HEK293 (cell line): Measurements from ENCODE around the gene LMF1.

ENCODE experiments used
- CTCF ChIA-PET: fragments of 350-600 bp; formaldehyde crosslinking; extraction: SDS; loops from one replicate; lab custom pipeline; 2021; ENCODE audit warnings: antibody characterized with exemption; lab: Yijun Ruan, JAX
- POLR2A ChIA-PET: fragments of 300-600 bp; formaldehyde crosslinking; extraction: SDS; loops from one replicate; lab custom pipeline; 2020; ENCODE audit warnings: antibody characterized with exemption, inconsistent platforms; lab: Yijun Ruan, JAX
- H3K27ac ChIP-seq: fragments of 200-500 bp; sonication (Bioruptor generic); 2 replicates; pipeline ENCODE4 v1.5.1; 2014; ENCODE audit warnings: low read depth, low read length, control low read depth, inconsistent platforms; ENCODE audit errors: extremely low read depth
- H3K36me3 ChIP-seq, 2 experiments: fragments of 200-500 bp in 1 of 2; sonication (Bioruptor generic) in 1 of 2; 1 replicate in 1 of 2; 2 replicates in 1 of 2; pipeline ENCODE4 v1.5.1; 2014 to 2017; ENCODE audit warnings: inconsistent platforms in 2 of 2, low read length in 2 of 2; ENCODE audit not compliant: control insufficient read depth in 2 of 2, insufficient read depth in 1 of 2
- H3K4me1 ChIP-seq: fragments of 200-500 bp; sonication (Bioruptor generic); 2 replicates; pipeline ENCODE4 v1.5.1; 2014; ENCODE audit warnings: mild to moderate bottlenecking, low read length, inconsistent platforms; ENCODE audit not compliant: control insufficient read depth, insufficient read depth
- H3K4me3 ChIP-seq: 2 replicates; pipeline ENCODE4 v1.5.1; 2011; ENCODE audit warnings: low read depth, mild to moderate bottlenecking, control low read depth, low read length, moderate library complexity
- H3K9me3 ChIP-seq: fragments of 200-500 bp; sonication (Bioruptor generic); 2 replicates; pipeline ENCODE4 v1.5.1; 2014; ENCODE audit warnings: low read depth, low read length, inconsistent platforms; ENCODE audit not compliant: control insufficient read depth, insufficient read depth
- GLIS1 ChIP-seq: fragments of 450-650 bp; formaldehyde crosslinking; IDR thresholded peaks from 2 replicates; pipeline ENCODE4 v1.5.1; 2016; ENCODE audit warnings: missing biosample characterization, missing genetic modification characterization
- SP2 ChIP-seq: fragments of 450-650 bp; formaldehyde crosslinking; IDR thresholded peaks from 2 replicates; pipeline ENCODE4 v1.5.1; 2016; ENCODE audit warnings: missing biosample characterization, missing genetic modification characterization
- SP7 ChIP-seq: fragments of 450-650 bp; formaldehyde crosslinking; IDR thresholded peaks from 2 replicates; pipeline ENCODE4 v1.5.1; 2016; ENCODE audit warnings: missing biosample characterization, missing genetic modification characterization
- ZFP41 ChIP-seq: fragments of 450-650 bp; formaldehyde crosslinking; IDR thresholded peaks from 2 replicates; pipeline ENCODE4 v1.5.1; 2016; ENCODE audit warnings: missing biosample characterization, missing genetic modification characterization, borderline replicate concordance
- ZNF112 ChIP-seq: fragments of 450-650 bp; formaldehyde crosslinking; IDR thresholded peaks from 2 replicates; pipeline ENCODE4 v1.5.0; 2017; ENCODE audit warnings: missing biosample characterization, missing genetic modification characterization
- ZNF133 ChIP-seq: fragments of 450-650 bp; formaldehyde crosslinking; IDR thresholded peaks from 2 replicates; pipeline ENCODE4 v1.5.1; 2016; ENCODE audit warnings: missing biosample characterization, missing genetic modification characterization
- ZNF16 ChIP-seq: fragments of 450-650 bp; formaldehyde crosslinking; IDR thresholded peaks from 2 replicates; pipeline ENCODE4 v1.5.1; 2016; ENCODE audit warnings: low read depth, missing biosample characterization, missing genetic modification characterization
- ZNF350 ChIP-seq: fragments of 450-650 bp; formaldehyde crosslinking; IDR thresholded peaks from 2 replicates; pipeline ENCODE4 v1.5.0; 2017; ENCODE audit warnings: missing biosample characterization, mild to moderate bottlenecking, missing genetic modification characterization
- ZNF600 ChIP-seq: fragments of 450-650 bp; formaldehyde crosslinking; IDR thresholded peaks from 2 replicates; pipeline ENCODE4 v1.5.1; 2016; ENCODE audit warnings: missing biosample characterization, missing genetic modification characterization
- ZNF624 ChIP-seq: fragments of 450-650 bp; formaldehyde crosslinking; IDR thresholded peaks from 2 replicates; pipeline ENCODE4 v1.5.1; 2017; ENCODE audit warnings: missing biosample characterization, missing genetic modification characterization
- TF ChIP-seq, protein P1 (sequence below): fragments of 450-650 bp; formaldehyde crosslinking; conservative IDR thresholded peaks from 2 replicates; pipeline ENCODE4 v1.5.1; 2016; ENCODE audit warnings: low read depth, missing biosample characterization, missing genetic modification characterization
- TF ChIP-seq, protein P2 (sequence below): fragments of 450-650 bp; formaldehyde crosslinking; IDR thresholded peaks from 2 replicates; pipeline ENCODE4 v1.5.1; 2017; ENCODE audit warnings: missing biosample characterization, missing genetic modification characterization
- TF ChIP-seq, protein P3 (sequence below): fragments of 450-650 bp; formaldehyde crosslinking; IDR thresholded peaks from 2 replicates; pipeline ENCODE4 v1.5.1; 2016; ENCODE audit warnings: missing biosample characterization, missing genetic modification characterization

Gene LMF1

DNA sequence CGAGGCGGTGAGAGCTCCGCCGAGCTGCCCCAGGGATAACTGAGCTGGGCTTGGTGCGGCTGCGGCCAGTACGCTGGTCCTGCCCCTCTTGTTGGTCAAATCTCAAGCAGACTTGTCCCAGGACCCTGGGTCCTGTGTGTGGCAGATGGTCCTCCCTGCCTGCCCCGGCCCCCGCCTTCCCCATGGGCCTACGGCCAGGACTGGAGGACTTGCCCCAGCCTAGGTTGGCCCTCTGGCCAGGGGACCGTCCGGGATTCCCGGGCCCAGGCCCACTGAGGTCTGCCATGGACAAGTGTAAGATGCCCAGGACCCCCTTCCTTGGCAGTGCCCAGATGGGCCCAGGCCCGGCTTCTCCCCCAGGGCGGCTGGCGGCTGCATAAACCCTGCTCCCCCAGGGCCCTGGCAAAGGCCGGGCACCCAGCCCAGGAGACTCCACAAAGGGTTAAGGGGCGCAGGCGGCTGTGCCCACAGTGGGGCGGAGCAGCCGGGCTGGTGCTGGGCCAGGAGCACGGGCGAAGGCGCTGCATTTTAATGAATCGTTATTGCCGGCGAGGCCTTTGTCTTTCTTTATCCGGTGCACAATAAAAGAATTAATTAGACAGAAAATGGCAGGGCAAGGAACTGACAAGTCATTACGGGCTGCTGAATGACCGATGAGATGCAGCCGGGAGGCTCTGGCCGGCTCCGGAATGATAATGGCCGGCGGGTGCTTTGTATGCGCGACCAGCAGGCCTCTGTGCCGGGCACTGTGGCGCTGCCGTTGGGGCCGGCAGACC, 19.9 kb upstream of the LMF1 start:
- Histone ChIP-seq H3K4me3 (no peak overlapping the region), H3K36me3 (no peaks in the 10 kb centered on the region), H3K27ac (no peak overlapping the region), H3K9me3 (no peaks in the 10 kb centered on the region), H3K4me1 (no peaks in the 10 kb centered on the region)
- ChIA-PET CTCF (no interaction called here), POLR2A (no interaction called here)
- TF ChIP-seq ZNF16 (tag by site-specific recombination) (no peak), ZNF133 (tag by site-specific recombination) (no peak), ZNF112 (no peak), ZNF624 (tag by site-specific recombination) (no peak), GLIS1 (tag by site-specific recombination) (no peak), SP7 (tag by site-specific recombination) (no peak)
- TF ChIP-seq, protein P1, sequence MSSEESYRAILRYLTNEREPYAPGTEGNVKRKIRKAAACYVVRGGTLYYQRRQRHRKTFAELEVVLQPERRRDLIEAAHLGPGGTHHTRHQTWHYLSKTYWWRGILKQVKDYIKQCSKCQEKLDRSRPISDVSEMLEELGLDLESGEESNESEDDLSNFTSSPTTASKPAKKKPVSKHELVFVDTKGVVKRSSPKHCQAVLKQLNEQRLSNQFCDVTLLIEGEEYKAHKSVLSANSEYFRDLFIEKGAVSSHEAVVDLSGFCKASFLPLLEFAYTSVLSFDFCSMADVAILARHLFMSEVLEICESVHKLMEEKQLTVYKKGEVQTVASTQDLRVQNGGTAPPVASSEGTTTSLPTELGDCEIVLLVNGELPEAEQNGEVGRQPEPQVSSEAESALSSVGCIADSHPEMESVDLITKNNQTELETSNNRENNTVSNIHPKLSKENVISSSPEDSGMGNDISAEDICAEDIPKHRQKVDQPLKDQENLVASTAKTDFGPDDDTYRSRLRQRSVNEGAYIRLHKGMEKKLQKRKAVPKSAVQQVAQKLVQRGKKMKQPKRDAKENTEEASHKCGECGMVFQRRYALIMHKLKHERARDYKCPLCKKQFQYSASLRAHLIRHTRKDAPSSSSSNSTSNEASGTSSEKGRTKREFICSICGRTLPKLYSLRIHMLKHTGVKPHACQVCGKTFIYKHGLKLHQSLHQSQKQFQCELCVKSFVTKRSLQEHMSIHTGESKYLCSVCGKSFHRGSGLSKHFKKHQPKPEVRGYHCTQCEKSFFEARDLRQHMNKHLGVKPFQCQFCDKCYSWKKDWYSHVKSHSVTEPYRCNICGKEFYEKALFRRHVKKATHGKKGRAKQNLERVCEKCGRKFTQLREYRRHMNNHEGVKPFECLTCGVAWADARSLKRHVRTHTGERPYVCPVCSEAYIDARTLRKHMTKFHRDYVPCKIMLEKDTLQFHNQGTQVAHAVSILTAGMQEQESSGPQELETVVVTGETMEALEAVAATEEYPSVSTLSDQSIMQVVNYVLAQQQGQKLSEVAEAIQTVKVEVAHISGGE (tag by site-specific recombination) = no peak
- TF ChIP-seq, protein P2, sequence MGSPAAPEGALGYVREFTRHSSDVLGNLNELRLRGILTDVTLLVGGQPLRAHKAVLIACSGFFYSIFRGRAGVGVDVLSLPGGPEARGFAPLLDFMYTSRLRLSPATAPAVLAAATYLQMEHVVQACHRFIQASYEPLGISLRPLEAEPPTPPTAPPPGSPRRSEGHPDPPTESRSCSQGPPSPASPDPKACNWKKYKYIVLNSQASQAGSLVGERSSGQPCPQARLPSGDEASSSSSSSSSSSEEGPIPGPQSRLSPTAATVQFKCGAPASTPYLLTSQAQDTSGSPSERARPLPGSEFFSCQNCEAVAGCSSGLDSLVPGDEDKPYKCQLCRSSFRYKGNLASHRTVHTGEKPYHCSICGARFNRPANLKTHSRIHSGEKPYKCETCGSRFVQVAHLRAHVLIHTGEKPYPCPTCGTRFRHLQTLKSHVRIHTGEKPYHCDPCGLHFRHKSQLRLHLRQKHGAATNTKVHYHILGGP (tag by site-specific recombination) = no peak

DNA sequence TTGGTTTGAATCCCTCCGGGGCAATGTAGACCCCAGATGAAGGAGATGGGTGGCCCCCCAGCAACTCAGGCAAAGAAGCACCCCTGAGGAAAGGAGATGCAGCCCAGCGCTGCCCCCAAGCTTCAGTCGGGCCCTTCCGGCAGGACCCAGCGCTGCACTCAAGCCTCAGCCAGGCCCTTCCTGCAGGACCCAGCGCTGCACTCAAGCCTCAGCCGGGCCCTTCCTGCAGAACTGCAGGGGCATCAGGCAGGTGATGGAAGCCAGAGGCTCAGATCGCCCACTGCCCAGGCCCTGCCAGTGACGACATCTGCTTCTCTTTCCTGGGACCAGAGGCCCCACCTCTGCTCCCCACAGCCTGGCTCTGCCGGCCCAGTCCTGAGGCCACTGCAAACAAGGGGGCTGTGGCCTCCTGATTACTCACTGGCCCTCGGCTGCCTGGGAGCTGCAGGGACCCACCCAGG, 18.6 kb upstream of the LMF1 start:
- POLR2A ChIA-PET = no interaction called here
- Histone ChIP-seq H3K27ac (no peak overlapping the region), H3K36me3 (no peaks in the 10 kb centered on the region), H3K4me1 (no peaks in the 10 kb centered on the region), H3K9me3 (no peaks in the 10 kb centered on the region), H3K4me3 (no peak overlapping the region)
- CTCF ChIA-PET = interaction anchor here (1.2 kb wide), 1 partner anchor 29 kb away, joined by 3 read pairs; no protein-coding TSS in a partner anchor
- TF ChIP-seq ZNF350 (no peak), ZFP41 (no peak), ZNF600 (peak; percentile 74)
- TF ChIP-seq, all 188 proteins: peak for 1

DNA sequence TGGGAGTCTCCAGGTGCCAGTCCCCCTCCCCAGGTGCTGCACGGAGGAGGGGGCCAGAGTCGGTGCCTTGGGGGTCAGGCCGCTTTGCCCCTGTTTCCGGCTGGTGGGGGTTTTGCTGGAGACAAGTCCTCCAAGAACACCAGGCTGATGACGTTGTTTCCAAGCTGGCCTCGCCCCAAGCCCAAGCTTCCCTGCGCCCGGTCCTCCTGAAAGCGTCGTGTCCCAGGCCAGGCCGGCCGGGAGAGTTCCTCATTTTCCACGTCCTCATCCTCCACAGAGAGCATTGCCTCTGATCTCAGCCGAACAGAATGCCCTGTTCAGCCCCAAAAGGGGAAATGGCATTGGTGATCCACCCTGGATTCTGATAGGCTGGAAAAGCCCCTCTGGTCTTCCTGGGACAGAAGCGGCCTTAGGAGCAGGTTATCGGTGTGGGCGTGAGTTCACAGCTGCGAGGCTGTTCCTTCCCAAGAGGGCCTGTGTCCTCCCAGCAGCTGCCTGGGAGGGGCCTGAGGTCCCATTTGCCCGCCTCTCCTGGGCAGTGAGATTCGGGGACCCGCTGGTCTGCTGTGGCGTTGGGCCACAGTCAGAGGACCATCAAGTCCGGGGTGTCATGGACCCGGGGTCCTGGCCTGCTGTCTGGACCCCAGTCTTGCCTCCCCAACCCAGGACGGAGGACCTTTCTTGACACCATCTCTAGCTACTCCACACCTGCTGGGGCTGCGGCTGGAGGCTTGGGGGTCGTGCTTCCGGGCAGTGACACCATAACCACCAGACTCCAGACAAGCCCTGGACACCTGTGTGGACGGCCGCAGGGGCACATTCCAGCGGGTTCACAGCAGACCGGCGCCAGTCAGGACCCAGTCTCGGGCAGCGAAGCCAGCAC, 17.9 kb upstream of the LMF1 start:
- CTCF ChIA-PET = interaction anchor here (1.2 kb wide), 1 partner anchor 30 kb away, joined by 3 read pairs; no protein-coding TSS in a partner anchor
- no peaks in the 10 kb centered on the region for H3K36me3 ChIP-seq
- H3K4me1 ChIP-seq = no peaks in the 10 kb centered on the region
- H3K9me3 ChIP-seq = no peaks in the 10 kb centered on the region
- POLR2A ChIA-PET = no interaction called here
- H3K4me3 ChIP-seq = no peak overlapping the region
- TF ChIP-seq, protein P3, sequence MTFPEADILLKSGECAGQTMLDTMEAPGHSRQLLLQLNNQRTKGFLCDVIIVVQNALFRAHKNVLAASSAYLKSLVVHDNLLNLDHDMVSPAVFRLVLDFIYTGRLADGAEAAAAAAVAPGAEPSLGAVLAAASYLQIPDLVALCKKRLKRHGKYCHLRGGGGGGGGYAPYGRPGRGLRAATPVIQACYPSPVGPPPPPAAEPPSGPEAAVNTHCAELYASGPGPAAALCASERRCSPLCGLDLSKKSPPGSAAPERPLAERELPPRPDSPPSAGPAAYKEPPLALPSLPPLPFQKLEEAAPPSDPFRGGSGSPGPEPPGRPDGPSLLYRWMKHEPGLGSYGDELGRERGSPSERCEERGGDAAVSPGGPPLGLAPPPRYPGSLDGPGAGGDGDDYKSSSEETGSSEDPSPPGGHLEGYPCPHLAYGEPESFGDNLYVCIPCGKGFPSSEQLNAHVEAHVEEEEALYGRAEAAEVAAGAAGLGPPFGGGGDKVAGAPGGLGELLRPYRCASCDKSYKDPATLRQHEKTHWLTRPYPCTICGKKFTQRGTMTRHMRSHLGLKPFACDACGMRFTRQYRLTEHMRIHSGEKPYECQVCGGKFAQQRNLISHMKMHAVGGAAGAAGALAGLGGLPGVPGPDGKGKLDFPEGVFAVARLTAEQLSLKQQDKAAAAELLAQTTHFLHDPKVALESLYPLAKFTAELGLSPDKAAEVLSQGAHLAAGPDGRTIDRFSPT (tag by site-specific recombination) = no peak
- peak; percentile 26 for TF ChIP-seq SP2 (tag by site-specific recombination)
- no peak overlapping the region for H3K27ac ChIP-seq
